ENCODE results near the gene LRRC3B.

DNA sequence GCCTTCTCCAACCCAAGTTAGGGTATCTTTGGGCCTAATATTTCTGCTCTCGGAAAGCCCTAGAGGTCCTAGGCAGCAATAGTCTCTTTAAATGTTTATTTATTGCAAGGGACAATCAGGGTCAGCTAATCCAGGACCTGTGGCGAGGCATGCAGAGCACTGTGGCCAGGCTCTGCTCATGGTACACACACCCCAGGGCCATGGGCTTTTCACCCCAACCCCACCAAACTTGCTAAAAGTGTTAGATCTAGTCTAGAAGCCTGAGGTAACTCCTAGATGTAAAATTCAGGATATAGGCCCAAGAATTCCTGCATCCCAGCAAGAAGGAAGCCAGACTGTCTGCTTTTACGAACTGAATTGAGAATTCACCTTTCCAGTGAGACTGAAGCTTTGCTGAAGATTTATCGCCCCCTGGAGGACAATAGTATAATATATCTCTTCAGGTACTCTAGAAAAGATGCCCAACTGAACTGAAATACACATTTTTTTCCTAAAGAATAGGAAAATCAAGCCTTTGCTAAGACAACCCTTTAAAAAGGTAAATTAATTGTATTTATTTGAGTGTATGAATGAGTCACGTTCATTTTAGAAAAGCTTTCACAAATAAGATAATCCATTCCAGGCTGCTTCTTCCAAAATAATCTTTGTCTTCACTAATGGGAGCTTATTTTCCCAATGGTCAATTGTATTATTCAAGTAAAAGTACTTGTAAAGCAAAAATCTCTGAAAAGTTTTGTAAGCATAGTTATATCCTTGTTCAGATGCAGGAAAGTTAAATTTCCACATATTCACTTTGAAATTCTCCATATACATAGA lies 89.8 kb downstream of the LRRC3B start:
- TF ChIP-seq, protein P1, sequence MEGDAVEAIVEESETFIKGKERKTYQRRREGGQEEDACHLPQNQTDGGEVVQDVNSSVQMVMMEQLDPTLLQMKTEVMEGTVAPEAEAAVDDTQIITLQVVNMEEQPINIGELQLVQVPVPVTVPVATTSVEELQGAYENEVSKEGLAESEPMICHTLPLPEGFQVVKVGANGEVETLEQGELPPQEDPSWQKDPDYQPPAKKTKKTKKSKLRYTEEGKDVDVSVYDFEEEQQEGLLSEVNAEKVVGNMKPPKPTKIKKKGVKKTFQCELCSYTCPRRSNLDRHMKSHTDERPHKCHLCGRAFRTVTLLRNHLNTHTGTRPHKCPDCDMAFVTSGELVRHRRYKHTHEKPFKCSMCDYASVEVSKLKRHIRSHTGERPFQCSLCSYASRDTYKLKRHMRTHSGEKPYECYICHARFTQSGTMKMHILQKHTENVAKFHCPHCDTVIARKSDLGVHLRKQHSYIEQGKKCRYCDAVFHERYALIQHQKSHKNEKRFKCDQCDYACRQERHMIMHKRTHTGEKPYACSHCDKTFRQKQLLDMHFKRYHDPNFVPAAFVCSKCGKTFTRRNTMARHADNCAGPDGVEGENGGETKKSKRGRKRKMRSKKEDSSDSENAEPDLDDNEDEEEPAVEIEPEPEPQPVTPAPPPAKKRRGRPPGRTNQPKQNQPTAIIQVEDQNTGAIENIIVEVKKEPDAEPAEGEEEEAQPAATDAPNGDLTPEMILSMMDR (IDR thresholded peaks at IDR 0.05): peak; percentile 13 to 72 (median 51)
- no peak for TF ChIP-seq POLR2A (IDR thresholded peaks at IDR 0.05)
